IPS-18a (cell line): ENCODE data around the gene PCNX4.

Experiments
- H3K27ac ChIP-seq: one replicate; pipeline ENCODE4 v1.5.1; 2013; ENCODE audit warnings: low read length
- H3K27me3 ChIP-seq: one replicate; pipeline ENCODE4 v1.6.1; 2013; ENCODE audit warnings: mild to moderate bottlenecking, low read length; ENCODE audit not compliant: control insufficient read depth, insufficient read depth
- H3K36me3 ChIP-seq: one replicate; pipeline ENCODE4 v1.6.1; 2013; ENCODE audit warnings: low read depth, low read length; ENCODE audit not compliant: control insufficient read depth
- H3K4me1 ChIP-seq: one replicate; pipeline ENCODE4 v1.6.1; 2013; ENCODE audit warnings: low read depth, low read length; ENCODE audit not compliant: control insufficient read depth
- H3K4me3 ChIP-seq: one replicate; pipeline ENCODE4 v1.5.1; 2013; ENCODE audit warnings: low read length
- H3K9ac ChIP-seq: one replicate; pipeline ENCODE4 v1.6.1; 2013; ENCODE audit warnings: mild to moderate bottlenecking, low read length, moderate library complexity
- H3K9me3 ChIP-seq: one replicate; pipeline ENCODE4 v1.6.1; 2013; ENCODE audit warnings: low read depth, low read length; ENCODE audit not compliant: control insufficient read depth

PCNX4 gene

DNA sequence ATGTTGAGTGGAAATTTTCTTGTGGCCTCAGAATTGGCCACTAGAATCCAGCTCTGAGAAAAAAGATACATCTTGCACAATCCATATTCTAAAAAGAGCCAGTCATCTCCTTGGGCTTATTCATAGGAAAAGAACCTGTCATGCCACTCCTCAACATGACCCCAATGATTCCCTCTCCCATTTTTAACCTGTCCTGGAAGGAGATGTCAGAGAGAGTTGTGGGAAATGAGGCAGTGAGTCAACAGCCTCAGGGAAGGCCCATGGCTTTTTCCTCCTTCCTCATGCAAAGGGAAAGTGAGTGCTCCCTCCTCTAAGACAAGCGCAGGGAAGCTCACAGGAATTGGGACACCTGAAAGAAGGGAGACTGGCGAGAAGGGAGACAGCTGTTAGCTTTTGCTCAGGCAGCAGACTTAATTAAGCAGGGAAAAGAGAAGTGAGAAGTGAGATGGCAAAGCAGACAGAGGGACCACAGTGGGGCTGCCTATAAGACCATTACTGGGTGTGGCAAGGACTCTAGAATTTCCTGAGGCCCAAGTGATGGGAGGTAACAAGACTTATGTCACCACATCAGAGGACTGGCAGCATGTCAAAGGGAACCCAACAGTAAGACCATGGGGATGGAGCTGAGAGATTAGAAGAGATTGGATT is 83.7 kb downstream of the PCNX4 start:
- H3K27me3 ChIP-seq = no peaks in the 10 kb centered on the region
- peaks cover 5% of the 10 kb centered on the region for H3K9me3 ChIP-seq
- no peaks in the 10 kb centered on the region for H3K36me3 ChIP-seq
- H3K4me3 ChIP-seq = no peak overlapping the region
- H3K27ac ChIP-seq = no peak overlapping the region
- peaks cover 4% of the 10 kb centered on the region for H3K4me1 ChIP-seq
- H3K9ac ChIP-seq = no peak overlapping the region

GRCh38 chr14:60178164-60178563 is 86.4 kb downstream of the PCNX4 start:
- H3K4me1 ChIP-seq = peaks cover 4% of the 10 kb centered on the region
- no peaks in the 10 kb centered on the region for H3K36me3 ChIP-seq
- H3K9me3 ChIP-seq = peaks cover 5% of the 10 kb centered on the region
- no peaks in the 10 kb centered on the region for H3K27me3 ChIP-seq
- H3K9ac ChIP-seq = no peak overlapping the region
- H3K27ac ChIP-seq = no peak overlapping the region
- H3K4me3 ChIP-seq = no peak overlapping the region

- Histone ChIP-seq H3K4me1 (peaks cover 4% of the 10 kb centered on the region), H3K27me3 (no peaks in the 10 kb centered on the region), H3K9ac (no peak overlapping the region), H3K36me3 (no peaks in the 10 kb centered on the region), H3K9me3 (peaks cover 5% of the 10 kb centered on the region), H3K4me3 (no peak overlapping the region), H3K27ac (no peak overlapping the region)
Measured at GRCh38 chr14:60178820-60179219, 87.1 kb downstream of the PCNX4 start.

GRCh38 chr14:60179431-60179869 is 87.7 kb downstream of the PCNX4 start:
- H3K27ac ChIP-seq = no peak overlapping the region
- H3K9ac ChIP-seq = no peak overlapping the region
- H3K36me3 ChIP-seq = no peaks in the 10 kb centered on the region
- H3K4me1 ChIP-seq = peaks cover under 1% of the 10 kb centered on the region
- no peaks in the 10 kb centered on the region for H3K27me3 ChIP-seq
- no peak overlapping the region for H3K4me3 ChIP-seq
- peaks cover 5% of the 10 kb centered on the region for H3K9me3 ChIP-seq

- Histone ChIP-seq H3K9ac (no peak overlapping the region), H3K27me3 (no peaks in the 10 kb centered on the region), H3K4me1 (no peaks in the 10 kb centered on the region), H3K4me3 (no peak overlapping the region), H3K27ac (no peak overlapping the region), H3K9me3 (peaks cover 5% of the 10 kb centered on the region), H3K36me3 (no peaks in the 10 kb centered on the region)
Measured at GRCh38 chr14:60183138-60183537, 91.4 kb downstream of the PCNX4 start.

GRCh38 chr14:60183741-60184140 is 92.0 kb downstream of the PCNX4 start:
- Histone ChIP-seq H3K4me1 (no peaks in the 10 kb centered on the region), H3K4me3 (peak overlapping the region; percentile 39), H3K9ac (no peak overlapping the region), H3K36me3 (no peaks in the 10 kb centered on the region), H3K9me3 (no peaks in the 10 kb centered on the region), H3K27ac (no peak overlapping the region), H3K27me3 (no peaks in the 10 kb centered on the region)

GRCh38 chr14:60184146-60184904 is 92.6 kb downstream of the PCNX4 start:
- peak overlapping the region; percentile 39 for H3K4me3 ChIP-seq
- no peaks in the 10 kb centered on the region for H3K27me3 ChIP-seq
- H3K27ac ChIP-seq = no peak overlapping the region
- H3K4me1 ChIP-seq = no peaks in the 10 kb centered on the region
- no peaks in the 10 kb centered on the region for H3K36me3 ChIP-seq
- H3K9me3 ChIP-seq = no peaks in the 10 kb centered on the region
- no peak overlapping the region for H3K9ac ChIP-seq

DNA sequence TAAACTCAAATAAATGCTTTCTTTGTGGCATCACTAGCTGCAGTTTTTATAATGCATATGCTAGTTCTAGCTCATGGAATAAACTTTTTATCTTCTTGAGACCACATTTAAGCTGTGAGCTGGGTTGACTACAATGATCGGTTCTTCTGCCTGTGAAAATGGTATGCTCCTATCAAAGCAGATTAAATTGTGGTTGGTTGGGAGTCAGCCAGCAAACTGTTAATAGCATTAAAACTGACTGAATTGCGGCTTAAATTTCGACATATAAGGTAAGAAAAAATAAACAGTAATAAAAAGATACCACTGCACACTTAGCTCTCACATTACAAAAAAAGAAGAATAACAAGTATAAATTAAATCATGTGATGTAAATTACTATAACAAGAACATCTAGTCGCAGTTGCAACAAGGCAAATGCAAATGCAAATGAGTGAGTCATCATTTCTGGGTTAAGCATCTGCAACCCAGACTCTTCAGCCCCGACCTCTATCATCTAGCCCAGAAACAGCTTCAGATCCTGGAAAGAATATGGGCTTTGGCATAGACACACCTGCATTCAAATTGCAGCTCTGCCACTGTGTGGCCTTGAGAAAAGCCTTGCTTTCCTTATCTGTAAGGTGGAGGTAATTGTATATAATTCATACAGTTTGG is 93.3 kb downstream of the PCNX4 start:
- H3K9ac ChIP-seq = no peak overlapping the region
- H3K4me1 ChIP-seq = no peaks in the 10 kb centered on the region
- H3K36me3 ChIP-seq = no peaks in the 10 kb centered on the region
- no peak overlapping the region for H3K4me3 ChIP-seq
- no peaks in the 10 kb centered on the region for H3K9me3 ChIP-seq
- H3K27me3 ChIP-seq = no peaks in the 10 kb centered on the region
- H3K27ac ChIP-seq = no peak overlapping the region

- Histone ChIP-seq H3K27me3 (no peaks in the 10 kb centered on the region), H3K4me3 (no peak overlapping the region), H3K4me1 (no peaks in the 10 kb centered on the region), H3K36me3 (no peaks in the 10 kb centered on the region), H3K27ac (no peak overlapping the region), H3K9me3 (no peaks in the 10 kb centered on the region), H3K9ac (no peak overlapping the region)
Measured at GRCh38 chr14:60188115-60188514, 96.4 kb downstream of the PCNX4 start.

GRCh38 chr14:60188696-60189095 is 97.0 kb downstream of the PCNX4 start:
- Histone ChIP-seq H3K27me3 (no peaks in the 10 kb centered on the region), H3K4me3 (no peak overlapping the region), H3K27ac (no peak overlapping the region), H3K9ac (no peak overlapping the region), H3K9me3 (no peaks in the 10 kb centered on the region), H3K36me3 (no peaks in the 10 kb centered on the region), H3K4me1 (no peaks in the 10 kb centered on the region)

- Histone ChIP-seq H3K9ac (no peak overlapping the region), H3K4me3 (no peak overlapping the region), H3K9me3 (no peaks in the 10 kb centered on the region), H3K4me1 (no peaks in the 10 kb centered on the region), H3K27ac (no peak overlapping the region), H3K36me3 (no peaks in the 10 kb centered on the region), H3K27me3 (no peaks in the 10 kb centered on the region)
Measured at GRCh38 chr14:60189923-60190840, 98.5 kb downstream of the PCNX4 start.
